IMR-90 (cell line): ENCODE measurements around the gene SMIM36. TPM values are rescaled to one million over a fixed set of nuclear protein-coding genes. Genes with fewer than 3 reads are reported as not detected.

Experiments used
- ATAC-seq: fragments of 200-7000 bp; cut with Tn5 transposase; 2 replicates; pipeline ENCODE4 v1.9.1; 2020; ENCODE audit warnings: low read depth, mild to moderate bottlenecking, moderate library complexity
- BruUV-seq: library from RNA; stranded (reverse); fragments of 400-500 nt; replicated peaks from 2 replicates; lab custom pipeline; 2021; lab: Mats Ljungman, UMichigan
- CTCF ChIA-PET: fragments of 300-600 bp; formaldehyde crosslinking; extraction: SDS; loops from one replicate; lab custom pipeline; 2021; ENCODE audit warnings: antibody characterized with exemption; lab: Yijun Ruan, JAX
- POLR2A ChIA-PET: fragments of 300-600 bp; sonication (Branson Sonifier 250); formaldehyde crosslinking; loops from one replicate; lab custom pipeline; 2022; ENCODE audit warnings: antibody characterized with exemption; ENCODE audit not compliant: unreplicated experiment; lab: Charles Lee
- DNase-seq: peaks from one replicate; pipeline ENCODE4 v3.0.0; 2013
- H2AFZ ChIP-seq: replicated peaks from 2 replicates; pipeline ENCODE3; 2013; ENCODE audit warnings: low read length, mild to moderate bottlenecking; ENCODE audit not compliant: poor library complexity
- H2AK5ac ChIP-seq: 2 replicates; pipeline ENCODE4 v1.6.1; 2013; ENCODE audit warnings: low read depth, low read length, inconsistent platforms
- H2AK9ac ChIP-seq: replicated peaks from 2 replicates; pipeline ENCODE3; 2013; ENCODE audit warnings: mild to moderate bottlenecking, low read depth, low read length, moderate library complexity; ENCODE audit not compliant: poor library complexity
- H2BK120ac ChIP-seq: 2 replicates; pipeline ENCODE4 v1.6.1; 2013; ENCODE audit warnings: low read depth, low read length, inconsistent platforms
- H2BK15ac ChIP-seq: 3 replicates; pipeline ENCODE4 v1.6.1; 2013; ENCODE audit warnings: low read depth, low read length, inconsistent platforms
- H2BK20ac ChIP-seq: 2 replicates; pipeline ENCODE4 v1.6.1; 2013; ENCODE audit warnings: low read depth, mild to moderate bottlenecking, inconsistent platforms, low read length, moderate library complexity
- H2BK5ac ChIP-seq: 2 replicates; pipeline ENCODE4 v1.6.1; 2013; ENCODE audit warnings: mild to moderate bottlenecking, low read depth, low read length, inconsistent platforms; ENCODE audit not compliant: poor library complexity, severe bottlenecking
- H3K14ac ChIP-seq: replicated peaks from 2 replicates; pipeline ENCODE4 v1.6.1; 2013; ENCODE audit warnings: low read depth, low read length, inconsistent platforms
- H3K18ac ChIP-seq: 2 replicates; pipeline ENCODE4 v1.6.1; 2013; ENCODE audit warnings: low read depth, low read length, control low read depth
- H3K23ac ChIP-seq: 2 replicates; pipeline ENCODE4 v1.6.1; 2013; ENCODE audit warnings: low read depth, low read length, inconsistent platforms
- H3K27ac ChIP-seq: 2 replicates; pipeline ENCODE4 v1.5.1; 2013; ENCODE audit warnings: mild to moderate bottlenecking, control low read depth, low read length; ENCODE audit not compliant: insufficient read depth
- H3K27me3 ChIP-seq: 2 replicates; pipeline ENCODE4 v1.6.1; 2013; ENCODE audit warnings: low read length; ENCODE audit not compliant: control insufficient read depth, insufficient read depth
- H3K36me3 ChIP-seq: 2 replicates; pipeline ENCODE4 v1.6.1; 2013; ENCODE audit warnings: low read length, mixed read lengths; ENCODE audit not compliant: control insufficient read depth, insufficient read depth
- H3K4ac ChIP-seq: 2 replicates; pipeline ENCODE4 v1.6.1; 2013; ENCODE audit warnings: low read depth, low read length, inconsistent platforms
- H3K4me1 ChIP-seq: 2 replicates; pipeline ENCODE4 v1.6.1; 2013; ENCODE audit warnings: low read length, mixed read lengths; ENCODE audit not compliant: control insufficient read depth, insufficient read depth
- H3K4me2 ChIP-seq: 2 replicates; pipeline ENCODE4 v1.6.1; 2013; ENCODE audit warnings: low read depth, mild to moderate bottlenecking, control low read depth, low read length, moderate library complexity
- H3K4me3 ChIP-seq: 2 replicates; pipeline ENCODE4 v1.5.1; 2013; ENCODE audit warnings: low read depth, mild to moderate bottlenecking, control low read depth, low read length, moderate library complexity; ENCODE audit not compliant: insufficient read depth
- H3K56ac ChIP-seq: 2 replicates; pipeline ENCODE4 v1.6.1; 2013; ENCODE audit warnings: low read length, inconsistent platforms; ENCODE audit not compliant: insufficient read depth; ENCODE audit errors: extremely low read depth
- H3K79me1 ChIP-seq, 2 experiments: 2 replicates each; pipeline ENCODE4 v1.6.1; 2013; ENCODE audit warnings: low read length in 2 of 2, inconsistent platforms in 1 of 2, low read depth in 1 of 2
- H3K9ac ChIP-seq: 2 replicates; pipeline ENCODE4 v1.6.1; 2013; ENCODE audit warnings: low read depth, low read length, control low read depth
- H3K9me1 ChIP-seq: 2 replicates; pipeline ENCODE4 v1.6.1; 2013; ENCODE audit warnings: low read length, inconsistent platforms; ENCODE audit not compliant: insufficient read depth
- H3K9me3 ChIP-seq: 2 replicates; pipeline ENCODE4 v1.6.1; 2013; ENCODE audit warnings: low read length; ENCODE audit not compliant: control insufficient read depth, insufficient read depth
- H4K20me1 ChIP-seq: 2 replicates; pipeline ENCODE4 v1.6.1; 2013; ENCODE audit warnings: low read length, inconsistent platforms; ENCODE audit not compliant: insufficient read depth
- H4K5ac ChIP-seq: 2 replicates; pipeline ENCODE4 v1.6.1; 2013; ENCODE audit warnings: mild to moderate bottlenecking, low read depth, low read length, control low read depth
- H4K8ac ChIP-seq, 2 experiments: 2 replicates each; pipeline ENCODE4 v1.6.1; 2013; ENCODE audit warnings: low read depth in 2 of 2, low read length in 2 of 2, control low read depth in 1 of 2, inconsistent platforms in 1 of 2
- H4K91ac ChIP-seq: 2 replicates; pipeline ENCODE4 v1.6.1; 2013; ENCODE audit warnings: low read depth, low read length, inconsistent platforms; ENCODE audit not compliant: insufficient read depth
- BHLHE40 ChIP-seq: fragments of 150-350 bp; IDR thresholded peaks from 2 replicates; pipeline ENCODE4 v1.6.1; 2016; ENCODE audit warnings: mild to moderate bottlenecking, low read depth, low read length
- CEBPB ChIP-seq: IDR thresholded peaks from 2 replicates; pipeline ENCODE4 v1.6.1; 2012; ENCODE audit warnings: low read depth, low read length, improper control_type of control experiment
- CHD1 ChIP-seq: IDR thresholded peaks from 2 replicates; pipeline ENCODE4 v1.6.1; 2012; ENCODE audit warnings: low read depth, low read length, improper control_type of control experiment
- CTCF ChIP-seq: conservative IDR thresholded peaks from 2 replicates; pipeline ENCODE4 v1.5.1; 2012; ENCODE audit warnings: mild to moderate bottlenecking, low read depth, low read length, improper control_type of control experiment
- ELK1 ChIP-seq: fragments of 150-350 bp; IDR thresholded peaks from 2 replicates; pipeline ENCODE4 v1.6.1; 2016; ENCODE audit warnings: low read depth, mild to moderate bottlenecking, low read length, moderate library complexity, borderline replicate concordance
- FOS ChIP-seq: fragments of 150-350 bp; IDR thresholded peaks from 2 replicates; pipeline ENCODE4 v1.6.1; 2016; ENCODE audit warnings: low read depth, low read length
- MAFK ChIP-seq: IDR thresholded peaks from 2 replicates; pipeline ENCODE4 v1.6.1; 2012; ENCODE audit warnings: low read depth, low read length, improper control_type of control experiment
- MAZ ChIP-seq: IDR thresholded peaks from 2 replicates; pipeline ENCODE4 v1.6.1; 2012; ENCODE audit warnings: low read depth, mild to moderate bottlenecking, low read length, improper control_type of control experiment, moderate library complexity, borderline replicate concordance
- MXI1 ChIP-seq: IDR thresholded peaks from 2 replicates; pipeline ENCODE4 v1.6.1; 2012; ENCODE audit warnings: low read depth, mild to moderate bottlenecking, low read length, moderate library complexity, borderline replicate concordance
- NFE2L2 ChIP-seq: fragments of 150-350 bp; IDR thresholded peaks from 2 replicates; pipeline ENCODE4 v1.6.1; 2016; ENCODE audit warnings: low read depth, mild to moderate bottlenecking, low read length
- POLR2A ChIP-seq: IDR thresholded peaks from 2 replicates; pipeline ENCODE4 v1.6.1; 2012; ENCODE audit warnings: mild to moderate bottlenecking, low read depth, low read length
- RAD21 ChIP-seq: IDR thresholded peaks from 2 replicates; pipeline ENCODE4 v1.6.1; 2012; ENCODE audit warnings: low read length, improper control_type of control experiment
- RCOR1 ChIP-seq: IDR thresholded peaks from 2 replicates; pipeline ENCODE4 v1.6.1; 2012; ENCODE audit warnings: mild to moderate bottlenecking, low read length, improper control_type of control experiment; ENCODE audit not compliant: insufficient replicate concordance
- RFX5 ChIP-seq: IDR thresholded peaks from 2 replicates; pipeline ENCODE4 v1.8.0; 2012; ENCODE audit warnings: low read depth, mild to moderate bottlenecking, low read length, moderate library complexity
- SMC3 ChIP-seq: fragments of 150-350 bp; IDR thresholded peaks from 2 replicates; pipeline ENCODE4 v1.6.1; 2016; ENCODE audit warnings: low read depth, mild to moderate bottlenecking, antibody characterized with exemption, low read length, moderate library complexity
- USF2 ChIP-seq: fragments of 150-350 bp; IDR thresholded peaks from 2 replicates; pipeline ENCODE4 v1.6.1; 2017; ENCODE audit warnings: mild to moderate bottlenecking, antibody characterized with exemption, low read length, low read depth
- WGBS, 2 experiments: methylation state at CpG; one replicate each; pipeline versions ENCODE4 v1.1.5 to v1.1.7; 2013; ENCODE audit warnings: missing lambda C conversion rate in 2 of 2; ENCODE audit not compliant: insufficient read length in 1 of 2; ENCODE audit errors: extremely low coverage in 2 of 2; 5-methylcytosine and 5-hydroxymethylcytosine counted together
- dilution Hi-C: fragments of 300-500 bp; cut with HindIII; formaldehyde crosslinking; loops from one replicate; pipeline ENCODE4 v1.14.3; 2018; ENCODE audit warnings: low sequenced_read_pairs; ENCODE audit not compliant: unreplicated experiment
- in situ Hi-C: fragments of 300-500 bp; cut with MboI; formaldehyde crosslinking; loops from 3 replicates; pipeline ENCODE4 v1.14.3; 2019; ENCODE audit warnings: low sequenced_read_pairs, inconsistent platforms, mixed read lengths
- intact Hi-C: fragments of 100-400 bp; cut with micrococcal nuclease; formaldehyde crosslinking; loops from 2 replicates; pipeline ENCODE4 v1.10.0; 2022
- polyA plus RNA-seq, 3 experiments: library from polyadenylated mRNA; depleted of rRNA; stranded (reverse); fragments of >200 nt; gene quantifications; 2 replicates each; pipeline ENCODE4 v1.2.3, GENCODE V29; 2012; ENCODE audit warnings: low replicate concordance in 1 of 3
- total RNA-seq: library from RNA; depleted of rRNA; stranded (reverse); fragments of >200 nt; gene quantifications from 2 replicates; pipeline ENCODE4 v1.2.3, GENCODE V29; 2012

SMIM36 gene
- total and polyA plus RNA-seq, 2 of the 4 experiments (the other 2 are of a cell fraction) = not detected

- H3K4me3 ChIP-seq = no peak overlapping the region
- H2BK15ac ChIP-seq = peak overlapping the region; percentile 40
- no peak overlapping the region for H3K9ac ChIP-seq
- POLR2A ChIA-PET = no interaction called here
- H3K27me3 ChIP-seq = no peaks in the 10 kb centered on the region
- no peak overlapping the region for H3K4me2 ChIP-seq
- no peak overlapping the region for H3K56ac ChIP-seq
- no peaks in the 10 kb centered on the region for H3K9me3 ChIP-seq
- peak overlapping the region; percentile 68; the same call in 1 of the 2 replicates for H4K91ac ChIP-seq
- peak overlapping the region; percentile 94 for H2BK120ac ChIP-seq
- H3K79me1 ChIP-seq = no peaks in the 10 kb centered on the region
- H3K14ac ChIP-seq = peak overlapping the region; percentile 22; the same call in 1 of the 2 replicates
- peaks cover 18% of the 10 kb centered on the region for H3K4me1 ChIP-seq
- CTCF ChIA-PET = no interaction called here
- peak overlapping the region; percentile 46 to 87; a peak in 3 of 4 replicates for H4K8ac ChIP-seq
- no CpG with 5 or more reads among the region's 1 CpG for WGBS, 2 experiments
- peak overlapping the region; percentile 17; the same call in 1 of the 2 replicates for H3K27ac ChIP-seq
- no peaks in the 10 kb centered on the region for H3K36me3 ChIP-seq
- DNase-seq (peak; percentile 41), ATAC-seq (no peak)
- no peak overlapping the region for H2AFZ ChIP-seq
- peak overlapping the region; percentile 23 for H2BK5ac ChIP-seq
- in situ Hi-C loops (no loop called here), intact Hi-C loops (no loop called here), dilution Hi-C loops (no loop called here)
- no TSS peak for BruUV-seq
- no peak overlapping the region for H3K23ac ChIP-seq
- H3K9me1 ChIP-seq = peaks cover 4% of the 10 kb centered on the region; the same call in 1 of the 2 replicates
- H4K20me1 ChIP-seq = peaks cover 4% of the 10 kb centered on the region; the same call in 1 of the 2 replicates
- TF ChIP-seq CEBPB (no peak), USF2 (no peak), POLR2A (no peak), SMC3 (no peak), MXI1 (no peak), CHD1 (no peak), NFE2L2 (no peak), RAD21 (no peak), CTCF (no peak), RCOR1 (no peak), FOS (no peak), BHLHE40 (no peak), RFX5 (no peak), MAZ (no peak), MAFK (no peak), ELK1 (no peak)
- H3K4ac ChIP-seq = peak overlapping the region; percentile 86
- H2BK20ac ChIP-seq = peak overlapping the region; percentile 92
- H4K5ac ChIP-seq = peak overlapping the region; percentile 42
- no peak overlapping the region for H2AK9ac ChIP-seq
- peak overlapping the region; percentile 57; the same call in 1 of the 2 replicates for H2AK5ac ChIP-seq
- H3K18ac ChIP-seq = peak overlapping the region; percentile 58
Measured at GRCh38 chr17:55434721-55435120, 76.5 kb downstream of the SMIM36 start.
